Endothelial cell of umbilical vein (primary cell): ENCODE results near the gene COL4A1. TPM values are rescaled to one million over a fixed set of nuclear protein-coding genes. Genes with fewer than 3 reads are reported as not detected.
A peak's percentile ranks its signal among the peaks of the same experiment; 100 is the strongest.

Source experiments
- BruUV-seq: library from RNA; stranded (reverse); fragments of 400-500 nt; replicated peaks from 2 replicates; lab custom pipeline; 2021; lab: Mats Ljungman, UMichigan
- CTCF ChIA-PET: fragments of 300-600, 350-600 bp; sonication (Branson Sonifier 250); formaldehyde crosslinking; loops from one replicate; lab custom pipeline; 2021; ENCODE audit warnings: antibody characterized with exemption, inconsistent platforms; lab: Charles Lee
- POLR2A ChIA-PET: fragments of 300-600, 350-600 bp; sonication (Branson Sonifier 250); formaldehyde crosslinking; loops from one replicate; lab custom pipeline; 2021; ENCODE audit warnings: antibody characterized with exemption, inconsistent platforms; lab: Charles Lee
- DNase-seq: peaks from one replicate; pipeline ENCODE4 v3.0.0-alpha.2; 2011; ENCODE audit warnings: low read depth, low spot score
- FAIRE-seq: peaks from 2 replicates; lab custom pipeline; 2011; peaks lifted over from hg19 to GRCh38; lab: Jason Lieb, UNC
- H2AFZ ChIP-seq: 2 replicates; pipeline ENCODE4 v1.6.0; 2012; ENCODE audit warnings: low read depth, low read length, control low read depth, inconsistent platforms
- H3K27ac ChIP-seq: 2 replicates; pipeline ENCODE4 v1.5.1; 2011; ENCODE audit warnings: low read depth, mild to moderate bottlenecking, control low read depth, low read length, moderate library complexity; ENCODE audit not compliant: insufficient read depth
- H3K27me3 ChIP-seq, 2 experiments: 2 replicates each; pipeline versions ENCODE4 v1.6.0 to v1.6.1; 2011; ENCODE audit warnings: low read length in 2 of 2, mixed read lengths in 1 of 2; ENCODE audit not compliant: control insufficient read depth in 2 of 2, insufficient read depth in 2 of 2
- H3K36me3 ChIP-seq, 2 experiments: 2 replicates in 1 of 2; 3 replicates in 1 of 2; pipeline ENCODE4 v1.5.1; 2011; ENCODE audit warnings: low read length in 2 of 2, mild to moderate bottlenecking in 1 of 2, moderate library complexity in 1 of 2; ENCODE audit not compliant: control insufficient read depth in 2 of 2, insufficient read depth in 2 of 2; ENCODE audit errors: extremely low read depth in 1 of 2
- H3K4me1 ChIP-seq: 3 replicates; pipeline ENCODE4 v1.5.1; 2011; ENCODE audit warnings: mild to moderate bottlenecking, low read length; ENCODE audit not compliant: control insufficient read depth, insufficient read depth; ENCODE audit errors: extremely low read depth
- H3K4me2 ChIP-seq: 2 replicates; pipeline ENCODE4 v1.6.1; 2011; ENCODE audit warnings: low read length, control low read depth, mixed read lengths; ENCODE audit not compliant: insufficient read depth
- H3K4me3 ChIP-seq, 3 experiments: fragments of 200-600 bp in 1 of 3; sonication (generic), shearing (Covaris generic) in 1 of 3; replicated peaks in 1 of 3; 2 replicates each; pipeline ENCODE4 v1.5.1; 2011 to 2016; ENCODE audit warnings: control low read depth in 3 of 3, low read length in 3 of 3, mild to moderate bottlenecking in 2 of 3, inconsistent platforms in 1 of 3, low read depth in 1 of 3, moderate library complexity in 1 of 3; ENCODE audit not compliant: insufficient read depth in 1 of 3
- H3K79me2 ChIP-seq: 2 replicates; pipeline ENCODE4 v1.6.0; 2012; ENCODE audit warnings: low read length, inconsistent platforms; ENCODE audit not compliant: control insufficient read depth, insufficient read depth
- H3K9ac ChIP-seq: replicated peaks from 2 replicates; pipeline ENCODE3; 2011; ENCODE audit warnings: low read length, control low read depth; ENCODE audit not compliant: insufficient read depth; ENCODE audit errors: extremely low read depth
- H3K9me1 ChIP-seq: replicated peaks from 3 replicates; pipeline ENCODE4 v1.6.0; 2011; ENCODE audit warnings: mild to moderate bottlenecking, low read length; ENCODE audit not compliant: control insufficient read depth, insufficient read depth; ENCODE audit errors: extremely low read depth
- H3K9me3 ChIP-seq: replicated peaks from 2 replicates; pipeline ENCODE4 v1.5.1; 2012; ENCODE audit warnings: low read length, inconsistent platforms; ENCODE audit not compliant: control insufficient read depth, insufficient read depth
- H4K20me1 ChIP-seq: replicated peaks from 2 replicates; pipeline ENCODE3; 2011; ENCODE audit warnings: mild to moderate bottlenecking, low read length; ENCODE audit not compliant: control insufficient read depth, insufficient read depth; ENCODE audit errors: extremely low read depth
- FOS ChIP-seq: IDR thresholded peaks from 2 replicates; pipeline ENCODE4 v1.6.1; 2011; ENCODE audit warnings: mild to moderate bottlenecking, low read length, moderate library complexity, borderline replicate concordance; ENCODE audit not compliant: insufficient read depth
- GATA2 ChIP-seq: IDR thresholded peaks from 2 replicates; pipeline ENCODE4 v1.7.0; 2011; ENCODE audit warnings: low read depth, mild to moderate bottlenecking, moderate library complexity, mixed read lengths, low read length; ENCODE audit not compliant: insufficient read length, insufficient read depth
- JUN ChIP-seq: IDR thresholded peaks from 2 replicates; pipeline ENCODE4 v1.6.1; 2011; ENCODE audit warnings: borderline replicate concordance, low read depth; ENCODE audit not compliant: insufficient read length, insufficient read depth
- MAX ChIP-seq: IDR thresholded peaks from 2 replicates; pipeline ENCODE4 v1.6.1; 2011; ENCODE audit not compliant: insufficient read depth, insufficient read length
- MYC ChIP-seq: IDR thresholded peaks from one replicate; pipeline ENCODE4 v1.6.1; 2011; ENCODE audit warnings: mild to moderate bottlenecking, low read depth, low read length
- POLR2A ChIP-seq: IDR thresholded peaks from 2 replicates; pipeline ENCODE4 v1.6.1; 2012; ENCODE audit warnings: low read depth, mild to moderate bottlenecking, control low read depth, low read length
- POLR2AphosphoS5 ChIP-seq: IDR thresholded peaks from 2 replicates; pipeline ENCODE4 v1.6.1; 2012; ENCODE audit warnings: low read depth, mild to moderate bottlenecking, control low read depth, low read length, moderate library complexity; ENCODE audit not compliant: insufficient read depth
- dilution Hi-C: fragments of 300-500 bp; cut with MboI; formaldehyde crosslinking; loops from one replicate; pipeline ENCODE4 v1.15.0; 2019; ENCODE audit warnings: low sequenced_read_pairs; ENCODE audit not compliant: extremely low pct_ligation_motif_present
- intact Hi-C: fragments of 100-400 bp; cut with micrococcal nuclease; formaldehyde crosslinking; loops from one replicate; pipeline ENCODE4 v1.10.0; 2022
- polyA plus RNA-seq, 4 experiments: library from polyadenylated mRNA; depleted of rRNA in 3 of 4; stranded (reverse) in 3 of 4; unstranded in 1 of 4; fragments of >200 nt; gene quantifications; 2 replicates each; pipeline versions ENCODE4 v1.2.1 to v1.2.3, GENCODE V29; 2011 to 2012; ENCODE audit warnings: missing spikeins in 1 of 4
- total RNA-seq: library from RNA; stranded (reverse); gene quantifications from 2 replicates; pipeline ENCODE4 v1.2.3, GENCODE V29; 2021

COL4A1 gene
- total and polyA plus RNA-seq, 2 donors (not counting 3 experiments of a cell fraction or from before 2014, with no cell fraction given) = 384 to 1,119 TPM

DNA sequence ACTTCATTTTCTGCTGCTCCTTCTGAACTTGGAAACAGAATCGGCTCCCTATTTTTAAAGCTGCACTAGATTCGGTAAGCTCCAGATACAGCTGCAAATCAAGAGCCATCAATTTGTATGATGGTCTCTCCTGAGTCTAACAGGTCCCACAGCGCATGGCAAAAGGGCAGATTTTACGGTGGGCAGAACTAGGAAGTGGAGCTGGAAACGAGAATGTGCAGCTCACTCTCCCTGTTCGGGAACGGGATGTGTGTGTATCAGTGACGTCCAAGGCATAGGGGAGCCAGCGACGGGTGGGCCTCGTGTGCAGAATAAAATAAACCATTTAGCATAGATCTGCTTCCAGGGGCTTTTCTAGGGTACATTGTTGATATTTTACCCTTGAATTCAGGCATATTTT is 74.2 kb downstream of the COL4A1 start:
- FAIRE-seq (no peak), DNase-seq (no peak)
- no peak overlapping the region for H3K4me3 ChIP-seq
- BruUV-seq = TSS peak; percentile 39
- peaks cover 0 to 4% of the 10 kb centered on the region in 2 experiments for H3K36me3 ChIP-seq
- H4K20me1 ChIP-seq = no peaks in the 10 kb centered on the region
- H3K9me3 ChIP-seq = no peaks in the 10 kb centered on the region
- H3K9ac ChIP-seq = peak overlapping the region; percentile 28
- no peaks in the 10 kb centered on the region for H3K9me1 ChIP-seq
- H3K27ac ChIP-seq = peak overlapping the region; percentile 90
- ChIA-PET POLR2A (interaction anchor here (1.2 kb wide), 1 partner anchor 15 kb away, joined by 3 read pairs; no protein-coding TSS in a partner anchor), CTCF (interaction anchor here (0.6 to 5.9 kb wide), 7 partner anchors 11 to 223 kb away, joined by 3 to 48 read pairs (median 5); partner anchors contain the start of genes COL4A1 and COL4A2)
- H2AFZ ChIP-seq = no peak overlapping the region
- no peak for TF ChIP-seq POLR2AphosphoS5
- no peak for TF ChIP-seq JUN
- no peak for TF ChIP-seq POLR2A
- no peak for TF ChIP-seq MYC
- no peak for TF ChIP-seq FOS
- TF ChIP-seq GATA2 = no peak
- peaks cover 2% of the 10 kb centered on the region for H3K79me2 ChIP-seq
- intact Hi-C loops (loop anchor here (1.0 to 2.0 kb wide), 4 partner anchors 14 to 177 kb away; partner anchors contain the start of genes COL4A1 and COL4A2), dilution Hi-C loops (no loop called here)
- peaks cover 29% of the 10 kb centered on the region for H3K4me1 ChIP-seq
- peak overlapping the region; percentile 58 for H3K4me2 ChIP-seq
- no peaks in the 10 kb centered on the region for H3K27me3 ChIP-seq

DNA sequence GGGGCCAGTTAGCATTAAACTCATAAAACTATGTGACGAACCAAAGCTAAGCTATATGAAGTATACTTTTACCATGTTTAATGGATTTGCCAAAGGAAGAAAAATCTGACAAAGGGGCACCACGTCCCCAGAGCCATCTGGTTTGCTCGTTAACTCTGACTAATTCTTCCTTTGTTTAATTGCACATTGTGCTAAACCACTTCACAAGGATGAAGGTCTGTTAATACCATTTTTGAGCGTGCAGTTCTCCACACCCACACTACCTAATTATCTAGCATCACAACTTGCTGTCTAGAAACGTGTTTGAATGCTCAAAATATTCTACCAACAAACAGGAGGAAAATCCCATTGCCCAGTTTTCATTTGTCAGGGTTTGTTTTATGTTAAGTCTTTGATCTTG is 74.8 kb downstream of the COL4A1 start:
- Histone ChIP-seq H3K36me3 (peaks cover 0 to 4% of the 10 kb centered on the region in 2 experiments), H3K9me3 (no peaks in the 10 kb centered on the region), H3K4me2 (peak overlapping the region; percentile 58), H2AFZ (no peak overlapping the region), H3K9me1 (no peaks in the 10 kb centered on the region), H3K9ac (peak overlapping the region; percentile 28), H4K20me1 (no peaks in the 10 kb centered on the region), H3K79me2 (peaks cover 4% of the 10 kb centered on the region), H3K4me1 (peaks cover 33% of the 10 kb centered on the region), H3K27ac (peak overlapping the region; percentile 90), H3K27me3 (no peaks in the 10 kb centered on the region), H3K4me3 (no peak overlapping the region)
- TF ChIP-seq MAX (no peak), POLR2AphosphoS5 (peak; percentile 12)
- ChIA-PET POLR2A (interaction anchor here (1.2 kb wide), 1 partner anchor 16 kb away, joined by 3 read pairs; no protein-coding TSS in a partner anchor), CTCF (interaction anchor here (1.1 to 5.9 kb wide), 6 partner anchors 11 to 74 kb away, joined by 4 to 48 read pairs (median 6); partner anchors contain the start of genes COL4A1 and COL4A2)
- dilution Hi-C loops (no loop called here), intact Hi-C loops (loop anchor here (2.0 kb wide), 2 partner anchors 15 to 75 kb away; partner anchors contain the start of genes COL4A1 and COL4A2)
- peak; percentile 66 for FAIRE-seq
- no TSS peak for BruUV-seq
- DNase-seq = peak; percentile 66
